AG08395 (cell line): ENCODE results near the gene RAB21.
A peak's percentile ranks its signal among the peaks of the same experiment; 100 is the strongest.
"Not testable (repeated sequence)": the region's sequence is repeated elsewhere in the genome, so short reads cannot be mapped to it uniquely, and the experiment has no call there.

ENCODE experiments used
- DNase-seq: peaks from one replicate; pipeline ENCODE4 v3.0.0; 2012; ENCODE audit warnings: mixed read lengths, low spot score

The RAB21 gene

GRCh38 chr12:71752891-71753290 lies 1.8 kb upstream of the RAB21 start:
- DNase-seq: no peak

- DNase-seq: peak; percentile 56
These were observed 656 bp downstream of the RAB21 start for GRCh38 chr12:71755146-71755892.

- no peak for DNase-seq
These were observed 1.5 kb downstream of the RAB21 start for GRCh38 chr12:71756054-71756690.

- no peak for DNase-seq
These were observed 5.3 kb downstream of the RAB21 start for GRCh38 chr12:71759941-71760340.

GRCh38 chr12:71760471-71760870 lies 5.8 kb downstream of the RAB21 start:
- DNase-seq: no peak

GRCh38 chr12:71761354-71761753 lies 6.7 kb downstream of the RAB21 start:
- not testable (repeated sequence) for DNase-seq

GRCh38 chr12:71763677-71764379 lies 9.2 kb downstream of the RAB21 start:
- no peak for DNase-seq

- DNase-seq: no peak
These were observed 10.1 kb downstream of the RAB21 start for GRCh38 chr12:71764587-71765321.

- DNase-seq: no peak
These were observed 11.5 kb downstream of the RAB21 start for GRCh38 chr12:71766202-71766601.

GRCh38 chr12:71767183-71767582 lies 12.5 kb downstream of the RAB21 start:
- DNase-seq: no peak

- no peak for DNase-seq
These were observed 14.2 kb downstream of the RAB21 start for GRCh38 chr12:71768900-71769299.

GRCh38 chr12:71771069-71771468 lies 16.4 kb downstream of the RAB21 start:
- DNase-seq: no peak

- DNase-seq: no peak
These were observed 18.1 kb downstream of the RAB21 start for GRCh38 chr12:71772735-71773134.

GRCh38 chr12:71780237-71780822 lies 25.7 kb downstream of the RAB21 start:
- DNase-seq: peak; percentile 45

GRCh38 chr12:71782017-71782416 lies 27.4 kb downstream of the RAB21 start:
- no peak for DNase-seq

GRCh38 chr12:71786829-71787228 lies 32.2 kb downstream of the RAB21 start:
- DNase-seq: no peak

- no peak for DNase-seq
These were observed 32.9 kb downstream of the RAB21 start for GRCh38 chr12:71787580-71787979.

- DNase-seq: no peak
These were observed 35.7 kb downstream of the RAB21 start for GRCh38 chr12:71790331-71790730.

- DNase-seq: no peak
These were observed 36.9 kb downstream of the RAB21 start for GRCh38 chr12:71791473-71792150.

- DNase-seq: no peak
These were observed 37.9 kb downstream of the RAB21 start for GRCh38 chr12:71792599-71792998.

- no peak for DNase-seq
These were observed 41.2 kb downstream of the RAB21 start for GRCh38 chr12:71795901-71796300.
